ENCODE data around the gene CLMP.

DNA sequence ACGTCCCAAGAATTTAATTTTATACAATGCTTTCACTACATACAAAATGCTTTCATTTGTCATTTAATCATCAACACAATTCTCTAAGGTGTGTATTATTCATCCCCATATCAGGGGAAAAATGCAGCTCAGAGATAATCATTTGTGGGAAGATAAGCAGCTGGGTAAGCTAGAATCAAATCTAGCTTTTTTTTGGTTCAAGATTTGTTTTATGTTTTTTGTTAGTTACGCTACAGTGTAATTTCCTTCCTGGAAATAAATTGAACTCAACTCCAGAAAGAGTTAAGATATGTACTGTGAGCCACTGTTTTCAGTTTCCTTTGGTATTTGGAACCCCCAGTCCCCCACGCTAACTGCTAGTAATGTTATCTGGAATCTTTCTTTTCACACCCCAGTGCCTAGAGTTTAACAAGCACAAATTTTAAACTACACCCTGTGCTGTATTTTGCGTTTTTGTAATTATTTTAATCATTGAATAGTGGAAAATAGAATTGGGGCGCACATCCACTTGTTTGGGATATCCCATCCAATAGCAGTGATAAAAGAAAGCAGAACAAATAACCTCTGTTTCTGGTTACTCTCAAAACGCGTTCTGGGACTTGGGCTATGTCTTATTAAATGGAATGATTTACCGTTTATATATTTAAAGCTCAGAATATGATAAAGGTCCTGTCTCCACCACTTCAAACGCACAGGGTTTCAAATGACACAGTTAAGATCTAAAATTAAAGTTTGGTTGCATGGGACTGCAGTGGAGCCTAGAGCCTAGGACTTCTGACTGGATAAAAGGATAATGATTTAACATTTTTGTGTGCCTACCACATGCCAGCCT is 131.0 kb downstream of the CLMP start:
- TF ChIP-seq, protein P1, sequence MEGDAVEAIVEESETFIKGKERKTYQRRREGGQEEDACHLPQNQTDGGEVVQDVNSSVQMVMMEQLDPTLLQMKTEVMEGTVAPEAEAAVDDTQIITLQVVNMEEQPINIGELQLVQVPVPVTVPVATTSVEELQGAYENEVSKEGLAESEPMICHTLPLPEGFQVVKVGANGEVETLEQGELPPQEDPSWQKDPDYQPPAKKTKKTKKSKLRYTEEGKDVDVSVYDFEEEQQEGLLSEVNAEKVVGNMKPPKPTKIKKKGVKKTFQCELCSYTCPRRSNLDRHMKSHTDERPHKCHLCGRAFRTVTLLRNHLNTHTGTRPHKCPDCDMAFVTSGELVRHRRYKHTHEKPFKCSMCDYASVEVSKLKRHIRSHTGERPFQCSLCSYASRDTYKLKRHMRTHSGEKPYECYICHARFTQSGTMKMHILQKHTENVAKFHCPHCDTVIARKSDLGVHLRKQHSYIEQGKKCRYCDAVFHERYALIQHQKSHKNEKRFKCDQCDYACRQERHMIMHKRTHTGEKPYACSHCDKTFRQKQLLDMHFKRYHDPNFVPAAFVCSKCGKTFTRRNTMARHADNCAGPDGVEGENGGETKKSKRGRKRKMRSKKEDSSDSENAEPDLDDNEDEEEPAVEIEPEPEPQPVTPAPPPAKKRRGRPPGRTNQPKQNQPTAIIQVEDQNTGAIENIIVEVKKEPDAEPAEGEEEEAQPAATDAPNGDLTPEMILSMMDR (IDR thresholded peaks at IDR 0.05) = no peak
- TF ChIP-seq POLR2A (IDR thresholded peaks at IDR 0.05; ENCODE audit: low read length) (no peak), MYC (IDR thresholded peaks at IDR 0.05; ENCODE audit: borderline replicate concordance, low read length) (no peak), RCOR1 (IDR thresholded peaks at IDR 0.05; ENCODE audit: low read depth, low read length) (no peak), KDM1A (IDR thresholded peaks at IDR 0.05; ENCODE audit: low read depth) (no peak), EP300 (IDR thresholded peaks at IDR 0.05) (no peak), RAD21 (conservative IDR thresholded peaks at IDR 0.05 in 1 of 2, IDR thresholded peaks at IDR 0.05 in 1 of 2) (no peak), CEBPB (IDR thresholded peaks at IDR 0.05) (no peak), REST (IDR thresholded peaks at IDR 0.05) (no peak), POLR2AphosphoS2 (conservative IDR thresholded peaks at IDR 0.05; ENCODE audit: low read length) (no peak), RNF2 (IDR thresholded peaks at IDR 0.05; ENCODE audit: borderline replicate concordance, low read depth) (no peak), NPAS2 (CRISPR knock-in tag; IDR thresholded peaks at IDR 0.05; ENCODE audit: borderline replicate concordance) (no peak)
- TF ChIP-seq, protein P2, sequence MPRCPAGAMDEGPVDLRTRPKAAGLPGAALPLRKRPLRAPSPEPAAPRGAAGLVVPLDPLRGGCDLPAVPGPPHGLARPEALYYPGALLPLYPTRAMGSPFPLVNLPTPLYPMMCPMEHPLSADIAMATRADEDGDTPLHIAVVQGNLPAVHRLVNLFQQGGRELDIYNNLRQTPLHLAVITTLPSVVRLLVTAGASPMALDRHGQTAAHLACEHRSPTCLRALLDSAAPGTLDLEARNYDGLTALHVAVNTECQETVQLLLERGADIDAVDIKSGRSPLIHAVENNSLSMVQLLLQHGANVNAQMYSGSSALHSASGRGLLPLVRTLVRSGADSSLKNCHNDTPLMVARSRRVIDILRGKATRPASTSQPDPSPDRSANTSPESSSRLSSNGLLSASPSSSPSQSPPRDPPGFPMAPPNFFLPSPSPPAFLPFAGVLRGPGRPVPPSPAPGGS (IDR thresholded peaks at IDR 0.05) = no peak
- TF ChIP-seq, protein P3, sequence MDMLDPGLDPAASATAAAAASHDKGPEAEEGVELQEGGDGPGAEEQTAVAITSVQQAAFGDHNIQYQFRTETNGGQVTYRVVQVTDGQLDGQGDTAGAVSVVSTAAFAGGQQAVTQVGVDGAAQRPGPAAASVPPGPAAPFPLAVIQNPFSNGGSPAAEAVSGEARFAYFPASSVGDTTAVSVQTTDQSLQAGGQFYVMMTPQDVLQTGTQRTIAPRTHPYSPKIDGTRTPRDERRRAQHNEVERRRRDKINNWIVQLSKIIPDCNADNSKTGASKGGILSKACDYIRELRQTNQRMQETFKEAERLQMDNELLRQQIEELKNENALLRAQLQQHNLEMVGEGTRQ (IDR thresholded peaks at IDR 0.05) = no peak
